HG02885 (cell line): ENCODE measurements around the gene EYA3.

ENCODE experiments used
- ATAC-seq: cut with Tn5 transposase; IDR thresholded peaks from one replicate; pipeline ENCODE4 v1.9.1; 2021; ENCODE audit warnings: mild to moderate bottlenecking; ENCODE audit not compliant: unreplicated experiment, poor library complexity

Gene EYA3

GRCh38 chr1:28088168-28088961, at the start of gene EYA3:
Gene EYA3 (minus strand): TSS chr1:28088610. CDS start chr1:28058026, 30,584 bp downstream.
- ATAC-seq = peak; percentile 87

- ATAC-seq = no peak
Measured at GRCh38 chr1:28136922-28137613, 48.7 kb upstream of the EYA3 start.

GRCh38 chr1:28136169-28136921, 47.9 kb upstream of the EYA3 start:
- ATAC-seq = no peak

GRCh38 chr1:28135371-28136168, 47.2 kb upstream of the EYA3 start:
- no peak for ATAC-seq

- no peak for ATAC-seq
Measured at GRCh38 chr1:28134651-28135207, 46.3 kb upstream of the EYA3 start.

GRCh38 chr1:28132171-28133167, 44.1 kb upstream of the EYA3 start:
- ATAC-seq = no peak

- no peak for ATAC-seq
Measured at GRCh38 chr1:28130901-28131300, 42.5 kb upstream of the EYA3 start.

- ATAC-seq = no peak
Measured at GRCh38 chr1:28129150-28129549, 40.7 kb upstream of the EYA3 start.

- ATAC-seq = peak; percentile 71
Measured at GRCh38 chr1:28127617-28128257, 39.3 kb upstream of the EYA3 start.

GRCh38 chr1:28126783-28127490, 38.5 kb upstream of the EYA3 start:
- no peak for ATAC-seq

GRCh38 chr1:28126212-28126611, 37.8 kb upstream of the EYA3 start:
- no peak for ATAC-seq

- ATAC-seq = no peak
Measured at GRCh38 chr1:28123461-28123961, 35.1 kb upstream of the EYA3 start.

GRCh38 chr1:28122183-28122582, 33.8 kb upstream of the EYA3 start:
- no peak for ATAC-seq

- no peak for ATAC-seq
Measured at GRCh38 chr1:28119556-28119955, 31.1 kb upstream of the EYA3 start.

GRCh38 chr1:28118640-28119307, 30.4 kb upstream of the EYA3 start:
- ATAC-seq = no peak

GRCh38 chr1:28115267-28115666, 26.9 kb upstream of the EYA3 start:
- no peak for ATAC-seq

- no peak for ATAC-seq
Measured at GRCh38 chr1:28114844-28115243, 26.4 kb upstream of the EYA3 start.
